HPDE6-E6E7 (cell line): ENCODE results near the gene CUBN.
A peak's percentile ranks its signal among the peaks of the same experiment; 100 is the strongest.

Experiments used
- DNase-seq: peaks from one replicate; pipeline ENCODE4 v3.0.0; 2011; ENCODE audit warnings: missing footprints; ENCODE audit errors: extremely low spot score

Gene CUBN

GRCh38 chr10:16789261-16789660 is 340.4 kb downstream of the CUBN start:
- DNase-seq, result no peak

DNA sequence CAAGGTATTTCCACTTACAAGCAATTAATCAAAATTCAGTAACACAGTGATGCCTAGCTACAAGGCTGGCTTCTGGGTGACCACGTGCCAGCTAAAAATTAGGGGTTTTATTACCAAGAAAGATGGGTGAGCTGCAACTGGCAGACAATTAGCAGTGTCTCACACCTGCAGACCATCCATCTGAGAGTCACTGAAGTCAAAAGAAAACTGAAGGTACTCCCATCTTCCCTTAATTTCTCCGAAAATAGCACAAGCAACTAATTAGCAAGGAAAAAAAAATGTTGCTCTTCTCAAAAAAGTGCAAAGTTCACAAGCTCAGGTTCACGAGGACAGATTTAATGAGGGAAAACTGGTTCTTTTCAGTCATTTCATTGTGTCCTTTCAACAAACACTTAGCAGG is 340.8 kb downstream of the CUBN start:
- no peak for DNase-seq

DNA sequence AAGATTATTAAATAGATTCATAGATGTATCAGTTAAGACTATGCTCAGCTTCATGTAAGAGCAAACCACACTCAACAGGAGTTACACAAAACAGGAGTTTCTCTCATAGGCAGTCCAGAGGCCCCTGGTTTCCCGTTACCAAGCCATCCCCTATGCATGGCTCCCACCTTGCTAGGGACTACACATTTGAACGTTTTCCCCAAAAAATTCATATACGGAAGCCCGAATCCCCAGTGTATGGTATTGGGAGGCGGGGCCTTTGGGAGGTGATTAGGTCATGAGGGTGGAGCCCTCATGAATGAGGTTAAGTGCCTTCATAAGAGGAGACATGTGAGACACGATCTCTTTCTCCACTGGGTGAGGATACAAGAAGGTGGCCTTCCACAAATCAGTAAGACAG is 341.5 kb downstream of the CUBN start:
- DNase-seq, result no peak

- DNase-seq, result no peak
Measured at GRCh38 chr10:16787361-16787791, 342.2 kb downstream of the CUBN start.

DNA sequence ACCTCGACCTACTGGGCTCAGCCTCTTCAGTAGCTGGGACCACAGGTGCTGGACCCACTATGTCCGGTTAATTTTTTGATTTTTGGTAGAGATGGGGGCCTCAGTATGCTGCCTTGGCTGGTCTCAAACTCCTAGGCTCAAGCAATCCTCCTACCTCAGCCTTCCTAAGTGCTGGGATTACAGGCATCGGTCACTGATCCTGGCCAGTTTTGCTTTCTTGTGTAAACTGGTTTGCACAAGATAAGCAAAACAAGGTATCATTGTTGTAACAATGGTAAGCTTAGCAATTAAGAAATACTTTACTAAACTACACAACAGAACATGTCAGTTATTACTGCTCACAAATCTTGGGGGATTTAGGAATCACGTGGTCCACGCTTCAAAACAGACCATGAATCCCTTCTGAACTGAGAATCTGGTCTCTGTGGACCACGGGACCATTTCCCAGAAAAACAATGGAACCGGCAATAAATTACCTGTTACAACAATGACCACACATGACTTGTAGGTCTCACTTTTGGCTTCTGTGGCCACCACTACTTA is 349.2 kb downstream of the CUBN start:
- no peak for DNase-seq

- no peak for DNase-seq
Measured at GRCh38 chr10:16779384-16779915, 350.2 kb downstream of the CUBN start.

DNA sequence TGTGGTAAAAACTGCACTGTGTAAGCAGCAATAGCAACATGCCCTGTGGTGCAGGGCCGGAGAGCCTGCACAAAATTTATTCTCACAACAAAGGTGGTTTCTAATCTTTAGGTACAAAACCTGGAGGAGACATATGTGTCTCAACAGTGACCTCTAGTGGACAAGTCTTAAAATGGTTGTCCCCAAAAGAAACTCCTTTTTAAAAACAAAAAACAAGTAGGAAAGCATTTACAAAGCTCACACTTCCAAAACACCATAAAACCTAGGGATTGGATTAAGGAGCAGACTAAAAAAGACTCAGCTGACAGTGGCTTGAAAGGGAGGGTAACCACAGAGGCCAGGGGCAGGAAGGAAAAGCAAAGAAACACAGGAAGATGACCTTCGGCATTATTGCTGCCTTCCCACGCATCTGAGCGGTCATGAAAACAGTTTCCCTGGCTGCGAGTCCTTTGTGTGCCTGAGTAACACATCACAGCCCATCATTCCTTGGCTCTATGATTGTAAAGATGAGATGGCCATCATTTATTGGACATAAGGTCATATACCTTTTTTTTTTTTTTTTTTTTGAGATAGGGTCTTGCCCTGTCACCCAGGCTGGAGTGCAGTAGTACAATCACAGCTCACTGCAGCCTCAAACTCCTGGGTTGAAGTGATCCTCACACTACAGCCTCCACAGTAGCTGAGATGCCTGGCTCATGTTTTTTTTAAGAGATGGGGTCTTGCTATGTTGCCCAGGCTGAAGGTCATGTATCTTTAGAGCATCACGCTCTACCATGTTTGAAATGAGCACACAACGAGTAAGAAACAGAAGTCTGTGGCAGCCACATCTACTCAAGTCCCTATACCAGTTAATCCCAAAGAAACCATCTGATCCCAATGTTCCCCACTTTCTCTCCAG is 351.9 kb downstream of the CUBN start:
- peak; percentile 6 for DNase-seq

GRCh38 chr10:16776896-16777295 is 352.7 kb downstream of the CUBN start:
- DNase-seq, result no peak
